Sciatic nerve (tissue), 1 donor: Measurements from ENCODE around the gene PPP1R17. TPM values are rescaled to one million over a fixed set of nuclear protein-coding genes. Genes with fewer than 3 reads are reported as not detected.

Experiments
- total RNA-seq: library from RNA; stranded (reverse); fragmentation: NEBNext Ultra II Directional; extraction: Animal tissue kit (Norgen Biotek cat#: 25700); gene quantifications from one replicate; pipeline ENCODE4 v1.2.1, GENCODE V29; 2021
- donor health status: DM: no; HTN: no; CAD: no.

PPP1R17 gene
- total RNA-seq, 1 donor from 2014 or later, result not detected

Other genes with a start within 250 kb of the PPP1R17 start
- not detected for gene ITPRID1, start 173.1 kb upstream of the PPP1R17 start, total RNA-seq